ENCODE data around the gene TWF2.

Gene TWF2

GRCh38 chr3:52236424-52236886 is 2.5 kb downstream of the TWF2 start:
- Histone ChIP-seq H3K4me3 (ENCODE audit: low read length, poor library complexity, severe bottlenecking) (no peak overlapping the region), H3K4me1 (ENCODE audit: insufficient read depth, low read length, poor library complexity, severe bottlenecking) (peaks cover 34% of the 10 kb centered on the region), H3K9ac (ENCODE audit: low read depth, low read length, poor library complexity, severe bottlenecking) (no peak overlapping the region), H3K9me2 (replicated peaks; ENCODE audit: low read depth, low read length) (no peaks in the 10 kb centered on the region), H3F3A (ENCODE audit: low read depth) (no peaks in the 10 kb centered on the region), H3K4me2 (ENCODE audit: low read depth, low read length, poor library complexity, severe bottlenecking) (no peak overlapping the region), H3K9me3 (ENCODE audit: insufficient read depth, low read depth, low read length) (no peaks in the 10 kb centered on the region), H3K36me3 (ENCODE audit: insufficient read depth, low read length) (no peaks in the 10 kb centered on the region; the same call in 1 of the 2 replicates), H4K20me1 (ENCODE audit: insufficient read depth, low read length, poor library complexity, severe bottlenecking) (peaks cover 24% of the 10 kb centered on the region), H2AFZ (ENCODE audit: low read length) (no peak overlapping the region), H3K79me2 (ENCODE audit: insufficient read depth, low read length) (peaks cover 54% of the 10 kb centered on the region), H3K27me3 (ENCODE audit: insufficient read depth, low read length, poor library complexity, severe bottlenecking) (no peaks in the 10 kb centered on the region)
- no peak for TF ChIP-seq EZH2phosphoT487 (IDR thresholded peaks at IDR 0.05; ENCODE audit: borderline replicate concordance)
- TF ChIP-seq CTCF (conservative IDR thresholded peaks at IDR 0.05; ENCODE audit: low read length): no peak; the same call in 1 of the 2 replicates

GRCh38 chr3:52234516-52235447 is 4.2 kb downstream of the TWF2 start:
- Histone ChIP-seq H3K79me2 (ENCODE audit: insufficient read depth, low read length) (peaks cover 51% of the 10 kb centered on the region), H3K9me2 (replicated peaks; ENCODE audit: low read depth, low read length) (no peaks in the 10 kb centered on the region), H3K9me3 (ENCODE audit: insufficient read depth, low read depth, low read length) (no peaks in the 10 kb centered on the region), H3K27me3 (ENCODE audit: insufficient read depth, low read length, poor library complexity, severe bottlenecking) (no peaks in the 10 kb centered on the region), H3K4me1 (ENCODE audit: insufficient read depth, low read length, poor library complexity, severe bottlenecking) (peaks cover 22% of the 10 kb centered on the region), H3K36me3 (ENCODE audit: insufficient read depth, low read length) (peaks cover 14% of the 10 kb centered on the region; the same call in 1 of the 2 replicates), H4K20me1 (ENCODE audit: insufficient read depth, low read length, poor library complexity, severe bottlenecking) (peaks cover 30% of the 10 kb centered on the region), H3F3A (ENCODE audit: low read depth) (no peaks in the 10 kb centered on the region), H3K9ac (ENCODE audit: low read depth, low read length, poor library complexity, severe bottlenecking) (no peak overlapping the region), H2AFZ (ENCODE audit: low read length) (no peak overlapping the region), H3K4me3 (ENCODE audit: low read length, poor library complexity, severe bottlenecking) (no peak overlapping the region), H3K4me2 (ENCODE audit: low read depth, low read length, poor library complexity, severe bottlenecking) (peak overlapping the region; percentile 36)
- TF ChIP-seq CTCF (conservative IDR thresholded peaks at IDR 0.05; ENCODE audit: low read length) (peak; percentile 40), EZH2phosphoT487 (IDR thresholded peaks at IDR 0.05; ENCODE audit: borderline replicate concordance) (no peak)

- Histone ChIP-seq H3K4me3 (ENCODE audit: low read length, poor library complexity, severe bottlenecking) (no peak overlapping the region), H3K9me3 (ENCODE audit: insufficient read depth, low read depth, low read length) (no peaks in the 10 kb centered on the region), H3F3A (ENCODE audit: low read depth) (no peaks in the 10 kb centered on the region), H3K4me1 (ENCODE audit: insufficient read depth, low read length, poor library complexity, severe bottlenecking) (peaks cover 21% of the 10 kb centered on the region), H3K36me3 (ENCODE audit: insufficient read depth, low read length) (peaks cover 20% of the 10 kb centered on the region; the same call in 1 of the 2 replicates), H3K4me2 (ENCODE audit: low read depth, low read length, poor library complexity, severe bottlenecking) (no peak overlapping the region), H3K9me2 (replicated peaks; ENCODE audit: low read depth, low read length) (no peaks in the 10 kb centered on the region), H3K9ac (ENCODE audit: low read depth, low read length, poor library complexity, severe bottlenecking) (no peak overlapping the region), H2AFZ (ENCODE audit: low read length) (no peak overlapping the region), H3K27me3 (ENCODE audit: insufficient read depth, low read length, poor library complexity, severe bottlenecking) (no peaks in the 10 kb centered on the region), H3K79me2 (ENCODE audit: insufficient read depth, low read length) (peaks cover 44% of the 10 kb centered on the region), H4K20me1 (ENCODE audit: insufficient read depth, low read length, poor library complexity, severe bottlenecking) (peaks cover 30% of the 10 kb centered on the region)
- TF ChIP-seq CTCF (conservative IDR thresholded peaks at IDR 0.05; ENCODE audit: low read length): no peak
Observed at GRCh38 chr3:52233968-52234367, 5.0 kb downstream of the TWF2 start.
